H9 (cell line): ENCODE data around the gene TRIM42. TPM values are rescaled to one million over a fixed set of nuclear protein-coding genes. Genes with fewer than 3 reads are reported as not detected.

Experiments
- DNase-seq: peaks from one replicate; pipeline ENCODE4 v3.0.0-alpha.2; 2017
- H2AFZ ChIP-seq: one replicate; pipeline ENCODE4 v1.6.1; 2013; ENCODE audit warnings: mild to moderate bottlenecking, low read length, control low read depth, moderate library complexity
- H2AK5ac ChIP-seq: 2 replicates; pipeline ENCODE4 v1.6.1; 2013; ENCODE audit warnings: low read length, control low read depth, mixed read lengths; ENCODE audit not compliant: insufficient read length
- H2BK120ac ChIP-seq: one replicate; pipeline ENCODE4 v1.6.1; 2013; ENCODE audit warnings: low read depth, mild to moderate bottlenecking, low read length, control low read depth, inconsistent platforms; ENCODE audit not compliant: poor library complexity, severe bottlenecking
- H2BK12ac ChIP-seq: 2 replicates; pipeline ENCODE4 v1.6.1; 2013; ENCODE audit warnings: low read length, control low read depth, mixed read lengths, low read depth; ENCODE audit not compliant: insufficient read length
- H2BK15ac ChIP-seq: 2 replicates; pipeline ENCODE4 v1.6.1; 2013; ENCODE audit warnings: low read depth, low read length, control low read depth
- H2BK20ac ChIP-seq: one replicate; pipeline ENCODE4 v1.6.1; 2013; ENCODE audit warnings: low read depth, mild to moderate bottlenecking, low read length, control low read depth, inconsistent platforms; ENCODE audit not compliant: poor library complexity, severe bottlenecking
- H2BK5ac ChIP-seq: 2 replicates; pipeline ENCODE4 v1.6.1; 2013; ENCODE audit warnings: low read length, control low read depth, mixed read lengths; ENCODE audit not compliant: insufficient read length
- H3K14ac ChIP-seq: 2 replicates; pipeline ENCODE4 v1.6.1; 2013; ENCODE audit warnings: low read length, control low read depth; ENCODE audit not compliant: insufficient read depth
- H3K18ac ChIP-seq: 2 replicates; pipeline ENCODE4 v1.6.1; 2013; ENCODE audit warnings: low read depth, mild to moderate bottlenecking, mixed read lengths, low read length, control low read depth; ENCODE audit not compliant: insufficient read length
- H3K23ac ChIP-seq: 2 replicates; pipeline ENCODE4 v1.6.1; 2013; ENCODE audit warnings: low read length, control low read depth, mixed read lengths, low read depth; ENCODE audit not compliant: insufficient read length
- H3K23me2 ChIP-seq: 2 replicates; pipeline ENCODE4 v1.6.1; 2013; ENCODE audit warnings: low read depth, mild to moderate bottlenecking, mixed read lengths, low read length, control low read depth; ENCODE audit not compliant: insufficient read length, poor library complexity, severe bottlenecking
- H3K27ac ChIP-seq: 2 replicates; pipeline ENCODE4 v1.5.1; 2013; ENCODE audit warnings: low read length, control low read depth, mixed read lengths, low read depth; ENCODE audit not compliant: insufficient read length
- H3K27me3 ChIP-seq: 2 replicates; pipeline ENCODE4 v1.6.1; 2013; ENCODE audit warnings: low read length, control low read depth, inconsistent platforms; ENCODE audit not compliant: insufficient read depth
- H3K4ac ChIP-seq: 2 replicates; pipeline ENCODE4 v1.6.1; 2013; ENCODE audit warnings: low read depth, mild to moderate bottlenecking, control low read depth, inconsistent platforms, low read length, moderate library complexity
- H3K4me1 ChIP-seq: 2 replicates; pipeline ENCODE4 v1.6.1; 2013; ENCODE audit warnings: low read length, control low read depth, inconsistent platforms; ENCODE audit not compliant: insufficient read depth
- H3K4me2 ChIP-seq: 2 replicates; pipeline ENCODE4 v1.6.1; 2013; ENCODE audit warnings: low read length, control low read depth, mixed read lengths; ENCODE audit not compliant: insufficient read length, insufficient read depth
- H3K56ac ChIP-seq: 2 replicates; pipeline ENCODE4 v1.6.1; 2013; ENCODE audit warnings: low read depth, mild to moderate bottlenecking, mixed read lengths, low read length, control low read depth; ENCODE audit not compliant: insufficient read length
- H3K79me1 ChIP-seq: 2 replicates; pipeline ENCODE4 v1.6.1; 2013; ENCODE audit warnings: low read depth, mild to moderate bottlenecking, moderate library complexity, low read length, control low read depth, inconsistent platforms; ENCODE audit not compliant: insufficient read depth, poor library complexity, severe bottlenecking
- H3K79me2 ChIP-seq: 2 replicates; pipeline ENCODE4 v1.6.1; 2013; ENCODE audit warnings: low read length, control low read depth, inconsistent platforms; ENCODE audit not compliant: insufficient read depth
- H3K9ac ChIP-seq: 2 replicates; pipeline ENCODE4 v1.6.1; 2013; ENCODE audit warnings: low read length, control low read depth, mixed read lengths; ENCODE audit not compliant: insufficient read length; ENCODE audit errors: extremely low read depth
- H3K9me3 ChIP-seq: one replicate; pipeline ENCODE4 v1.6.1; 2013; ENCODE audit warnings: low read depth, low read length, inconsistent platforms; ENCODE audit not compliant: control insufficient read depth
- H3T11ph ChIP-seq: one replicate; pipeline ENCODE4 v1.6.1; 2013; ENCODE audit warnings: mild to moderate bottlenecking, low read length, control low read depth, inconsistent platforms
- H4K20me1 ChIP-seq: one replicate; pipeline ENCODE4 v1.6.1; 2013; ENCODE audit not compliant: control insufficient read depth, insufficient read length, insufficient read depth
- H4K5ac ChIP-seq: 2 replicates; pipeline ENCODE4 v1.6.1; 2013; ENCODE audit warnings: low read depth, mild to moderate bottlenecking, mixed read lengths, low read length, control low read depth; ENCODE audit not compliant: insufficient read length
- H4K8ac ChIP-seq: replicated peaks from 2 replicates; pipeline ENCODE4 v1.6.1; 2013; ENCODE audit warnings: low read length, control low read depth, mixed read lengths, low read depth; ENCODE audit not compliant: insufficient read length
- H4K91ac ChIP-seq: 2 replicates; pipeline ENCODE4 v1.6.1; 2013; ENCODE audit warnings: low read depth, mild to moderate bottlenecking, moderate library complexity, mixed read lengths, low read length, control low read depth; ENCODE audit not compliant: insufficient read length
- H3K27ac Mint-ChIP-seq, 3 experiments: 2 replicates in 2 of 3; 3 replicates in 1 of 3; pipeline ENCODE4 v1.8.0; 2020 to 2021; ENCODE audit warnings: mixed read lengths in 3 of 3, mild to moderate bottlenecking in 1 of 3, moderate library complexity in 1 of 3
- H3K27me3 Mint-ChIP-seq: 2 replicates; pipeline ENCODE4 v1.8.0; 2021; ENCODE audit warnings: low read depth, mild to moderate bottlenecking, moderate library complexity, mixed read lengths
- H3K36me3 Mint-ChIP-seq, 3 experiments: 2 replicates in 2 of 3; 3 replicates in 1 of 3; pipeline ENCODE4 v1.8.0; 2020 to 2021; ENCODE audit warnings: low read depth in 3 of 3, mixed read lengths in 3 of 3; ENCODE audit not compliant: insufficient read depth in 1 of 3
- H3K4me1 Mint-ChIP-seq, 2 experiments: 2 replicates each; pipeline ENCODE4 v1.8.0; 2020; ENCODE audit warnings: mixed read lengths in 2 of 2
- H3K4me3 Mint-ChIP-seq, 2 experiments: 2 replicates in 1 of 2; 3 replicates in 1 of 2; pipeline ENCODE4 v1.8.0; 2020 to 2021; ENCODE audit warnings: mild to moderate bottlenecking in 2 of 2, mixed read lengths in 2 of 2, moderate library complexity in 1 of 2
- H3K9me3 Mint-ChIP-seq, 2 experiments: 2 replicates in 1 of 2; 3 replicates in 1 of 2; pipeline ENCODE4 v1.8.0; 2020; ENCODE audit warnings: mild to moderate bottlenecking in 2 of 2, mixed read lengths in 2 of 2, moderate library complexity in 1 of 2
- WGBS: extraction: QIAGEN DNeasy Blood & Tissue Kit; methylation state at CpG from one replicate; pipeline ENCODE4 v1.1.7; 2013; ENCODE audit warnings: missing lambda C conversion rate, low lambda C conversion rate, mixed read lengths; ENCODE audit not compliant: insufficient read length; ENCODE audit errors: extremely low coverage; 5-methylcytosine and 5-hydroxymethylcytosine counted together
- total RNA-seq: library from RNA; stranded (reverse); gene quantifications from 2 replicates; pipeline ENCODE4 v1.2.1, GENCODE V29; 2021
- TF ChIP-seq, protein P1 (sequence below): fragments of 200-600 bp; sonication (generic); conservative IDR thresholded peaks from 3 replicates; pipeline ENCODE4 v1.8.0; 2021; ENCODE audit warnings: antibody characterized with exemption, mild to moderate bottlenecking

The TRIM42 gene
- total RNA-seq, 1 experiment from 2014 or later = not detected

DNA sequence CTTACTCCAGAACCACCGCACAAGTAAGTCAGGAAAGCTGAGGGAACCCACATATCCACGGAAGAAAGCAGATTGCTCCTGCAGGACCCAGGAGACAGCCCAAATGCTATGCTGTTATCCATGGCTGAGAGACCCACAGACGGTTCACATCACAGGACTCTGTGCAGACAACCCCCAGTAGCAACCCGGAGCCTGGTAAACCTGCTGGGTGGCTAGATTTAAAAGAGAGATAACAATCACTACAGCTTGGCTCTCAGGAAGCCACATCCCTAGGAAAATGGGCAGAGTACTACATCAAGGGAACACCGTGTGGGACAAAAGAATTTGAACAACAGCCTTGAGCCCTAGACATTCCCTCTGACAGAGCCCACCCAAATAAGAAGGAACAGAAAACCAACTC lies 13.8 kb upstream of the TRIM42 start:
- Histone ChIP-seq H2AK5ac (no peak overlapping the region), H2BK120ac (no peak overlapping the region), H2BK5ac (no peak overlapping the region), H3K4me1 (no peaks in the 10 kb centered on the region), H4K5ac (no peak overlapping the region), H4K20me1 (no peaks in the 10 kb centered on the region), H3T11ph (no peak overlapping the region), H3K9ac (no peak overlapping the region), H3K27ac (no peak overlapping the region), H3K18ac (no peak overlapping the region), H3K79me2 (no peaks in the 10 kb centered on the region), H4K8ac (no peak overlapping the region), H3K14ac (no peak overlapping the region), H3K4me2 (no peak overlapping the region), H3K4ac (no peak overlapping the region), H3K27me3 (no peaks in the 10 kb centered on the region), H3K56ac (no peak overlapping the region), H2BK15ac (no peak overlapping the region), H3K79me1 (no peaks in the 10 kb centered on the region), H2BK20ac (no peak overlapping the region), H3K23me2 (no peaks in the 10 kb centered on the region), H2AFZ (no peak overlapping the region), H2BK12ac (no peak overlapping the region), H4K91ac (no peak overlapping the region), H3K9me3 (no peaks in the 10 kb centered on the region), H3K23ac (no peak overlapping the region)
- no peak for DNase-seq
- H3K4me1 Mint-ChIP-seq = no peaks in the 10 kb centered on the region; a peak in 1 of 4 replicates
- no CpG with 5 or more reads among the region's 5 CpGs for WGBS
- H3K9me3 Mint-ChIP-seq = peaks cover 17 to 19% of the 10 kb centered on the region in 2 experiments; a peak in 3 of 5 replicates
- no peaks in the 10 kb centered on the region for H3K36me3 Mint-ChIP-seq
- no peak overlapping the region for H3K27ac Mint-ChIP-seq
- H3K4me3 Mint-ChIP-seq = no peak overlapping the region
- TF ChIP-seq, protein P1, sequence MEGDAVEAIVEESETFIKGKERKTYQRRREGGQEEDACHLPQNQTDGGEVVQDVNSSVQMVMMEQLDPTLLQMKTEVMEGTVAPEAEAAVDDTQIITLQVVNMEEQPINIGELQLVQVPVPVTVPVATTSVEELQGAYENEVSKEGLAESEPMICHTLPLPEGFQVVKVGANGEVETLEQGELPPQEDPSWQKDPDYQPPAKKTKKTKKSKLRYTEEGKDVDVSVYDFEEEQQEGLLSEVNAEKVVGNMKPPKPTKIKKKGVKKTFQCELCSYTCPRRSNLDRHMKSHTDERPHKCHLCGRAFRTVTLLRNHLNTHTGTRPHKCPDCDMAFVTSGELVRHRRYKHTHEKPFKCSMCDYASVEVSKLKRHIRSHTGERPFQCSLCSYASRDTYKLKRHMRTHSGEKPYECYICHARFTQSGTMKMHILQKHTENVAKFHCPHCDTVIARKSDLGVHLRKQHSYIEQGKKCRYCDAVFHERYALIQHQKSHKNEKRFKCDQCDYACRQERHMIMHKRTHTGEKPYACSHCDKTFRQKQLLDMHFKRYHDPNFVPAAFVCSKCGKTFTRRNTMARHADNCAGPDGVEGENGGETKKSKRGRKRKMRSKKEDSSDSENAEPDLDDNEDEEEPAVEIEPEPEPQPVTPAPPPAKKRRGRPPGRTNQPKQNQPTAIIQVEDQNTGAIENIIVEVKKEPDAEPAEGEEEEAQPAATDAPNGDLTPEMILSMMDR = no peak
- H3K27me3 Mint-ChIP-seq = peaks cover 3% of the 10 kb centered on the region; the same call in 1 of the 2 replicates
